ENCODE measurements around the gene NRXN3. TPM values are rescaled to one million over a fixed set of nuclear protein-coding genes. Genes with fewer than 3 reads are reported as not detected.

NRXN3 gene
- total and polyA plus RNA-seq, 2 of the 4 experiments (the other 2 are of a cell fraction): 4.8 to 25.1 TPM

- no TSS peak for BruUV-seq (replicated peaks)
- POLR2A ChIA-PET (ENCODE audit: unreplicated experiment): no interaction called here
- Histone ChIP-seq H3K9ac (ENCODE audit: low read depth, low read length) (no peak overlapping the region), H4K5ac (ENCODE audit: low read depth, low read length) (no peak overlapping the region), H3K56ac (ENCODE audit: extremely low read depth, insufficient read depth, low read length) (no peak overlapping the region), H2BK120ac (ENCODE audit: low read depth, low read length) (no peak overlapping the region), H3K4me1 (ENCODE audit: control insufficient read depth, insufficient read depth, low read length) (no peaks in the 10 kb centered on the region), H4K20me1 (ENCODE audit: insufficient read depth, low read length) (no peaks in the 10 kb centered on the region), H2BK15ac (ENCODE audit: low read depth, low read length) (no peak overlapping the region), H2AK9ac (replicated peaks; ENCODE audit: low read depth, low read length, poor library complexity) (no peak overlapping the region), H2BK5ac (ENCODE audit: low read depth, low read length, poor library complexity, severe bottlenecking) (no peak overlapping the region), H3K4me3 (ENCODE audit: insufficient read depth, low read depth, low read length) (no peak overlapping the region), H2BK20ac (ENCODE audit: low read depth, low read length) (no peak overlapping the region), H3K4ac (ENCODE audit: low read depth, low read length) (no peak overlapping the region), H3K9me3 (ENCODE audit: control insufficient read depth, insufficient read depth, low read length) (no peaks in the 10 kb centered on the region), H3K4me2 (ENCODE audit: low read depth, low read length) (no peak overlapping the region), H3K9me1 (ENCODE audit: insufficient read depth, low read length) (no peaks in the 10 kb centered on the region), H3K27ac (ENCODE audit: insufficient read depth, low read length) (no peak overlapping the region), H4K91ac (ENCODE audit: insufficient read depth, low read depth, low read length) (no peak overlapping the region), H3K14ac (replicated peaks; ENCODE audit: low read depth, low read length) (no peak overlapping the region), H3K23ac (ENCODE audit: low read depth, low read length) (no peak overlapping the region), H4K8ac (ENCODE audit: low read depth in 2 of 2, low read length in 2 of 2) (no peak overlapping the region), H2AFZ (replicated peaks; ENCODE audit: low read length, poor library complexity) (no peak overlapping the region), H3K79me1 (ENCODE audit: low read depth in 1 of 2, low read length in 2 of 2) (no peaks in the 10 kb centered on the region), H2AK5ac (ENCODE audit: low read depth, low read length) (no peak overlapping the region), H3K36me3 (ENCODE audit: control insufficient read depth, insufficient read depth, low read length) (no peaks in the 10 kb centered on the region), H3K27me3 (ENCODE audit: control insufficient read depth, insufficient read depth, low read length) (no peaks in the 10 kb centered on the region), H3K18ac (ENCODE audit: low read depth, low read length) (no peak overlapping the region)
- TF ChIP-seq SMC3 (IDR thresholded peaks at IDR 0.05; ENCODE audit: low read depth, low read length): no peak
- TF ChIP-seq RAD21 (IDR thresholded peaks at IDR 0.05; ENCODE audit: low read length): no peak
- TF ChIP-seq MAZ (IDR thresholded peaks at IDR 0.05; ENCODE audit: borderline replicate concordance, low read depth, low read length): no peak
- no peak for TF ChIP-seq RCOR1 (IDR thresholded peaks at IDR 0.05; ENCODE audit: insufficient replicate concordance, low read length)
- no peak for TF ChIP-seq BHLHE40 (IDR thresholded peaks at IDR 0.05; ENCODE audit: low read depth, low read length)
- no peak for TF ChIP-seq CEBPB (IDR thresholded peaks at IDR 0.05; ENCODE audit: low read depth, low read length)
- TF ChIP-seq ELK1 (IDR thresholded peaks at IDR 0.05; ENCODE audit: borderline replicate concordance, low read depth, low read length): no peak
- no peak for TF ChIP-seq CHD1 (IDR thresholded peaks at IDR 0.05; ENCODE audit: low read depth, low read length)
- TF ChIP-seq MXI1 (IDR thresholded peaks at IDR 0.05; ENCODE audit: borderline replicate concordance, low read depth, low read length): no peak
- no peak for TF ChIP-seq USF2 (IDR thresholded peaks at IDR 0.05; ENCODE audit: low read depth, low read length)
- TF ChIP-seq RFX5 (IDR thresholded peaks at IDR 0.05; ENCODE audit: low read depth, low read length): no peak
- TF ChIP-seq NFE2L2 (IDR thresholded peaks at IDR 0.05; ENCODE audit: low read depth, low read length): no peak
- no peak for TF ChIP-seq MAFK (IDR thresholded peaks at IDR 0.05; ENCODE audit: low read depth, low read length)
- no peak for TF ChIP-seq POLR2A (IDR thresholded peaks at IDR 0.05; ENCODE audit: low read depth, low read length)
- no peak for TF ChIP-seq CTCF (conservative IDR thresholded peaks at IDR 0.05; ENCODE audit: low read depth, low read length)
- no peak for TF ChIP-seq FOS (IDR thresholded peaks at IDR 0.05; ENCODE audit: low read depth, low read length)
- no CpG with 5 or more reads among the region's 3 CpGs for WGBS, 2 experiments (ENCODE audit: extremely low coverage in 2 of 2, insufficient read length in 1 of 2)
- CTCF ChIA-PET: no interaction called here
- intact Hi-C loops (cut with micrococcal nuclease): no loop called here
- ATAC-seq (ENCODE audit: low read depth): no peak
- in situ Hi-C loops (cut with MboI; ENCODE audit: low sequenced_read_pairs): no loop called here
- DNase-seq: peak; percentile 24
- dilution Hi-C loops (cut with HindIII; ENCODE audit: low sequenced_read_pairs, unreplicated experiment): no loop called here
Measured at GRCh38 chr14:79144896-79145295, 974.7 kb downstream of the NRXN3 start.

Measured in IMR-90 (cell line).